HG03139 (cell line): Measurements from ENCODE around the gene DLK1.

ENCODE experiments used
- ATAC-seq: cut with Tn5 transposase; IDR thresholded peaks from one replicate; pipeline ENCODE4 v1.9.1; 2021; ENCODE audit not compliant: unreplicated experiment

Gene DLK1

GRCh38 chr14:100726550-100727085 lies at the start of gene DLK1:
Gene DLK1, plus strand, starts transcription at chr14:100726892. Its CDS starts 177 bp downstream, at chr14:100727069.
- no peak for ATAC-seq

GRCh38 chr14:100677152-100677551 lies 49.5 kb upstream of the DLK1 start:
- ATAC-seq = no peak

GRCh38 chr14:100677554-100678468 lies 48.9 kb upstream of the DLK1 start:
- no peak for ATAC-seq

DNA sequence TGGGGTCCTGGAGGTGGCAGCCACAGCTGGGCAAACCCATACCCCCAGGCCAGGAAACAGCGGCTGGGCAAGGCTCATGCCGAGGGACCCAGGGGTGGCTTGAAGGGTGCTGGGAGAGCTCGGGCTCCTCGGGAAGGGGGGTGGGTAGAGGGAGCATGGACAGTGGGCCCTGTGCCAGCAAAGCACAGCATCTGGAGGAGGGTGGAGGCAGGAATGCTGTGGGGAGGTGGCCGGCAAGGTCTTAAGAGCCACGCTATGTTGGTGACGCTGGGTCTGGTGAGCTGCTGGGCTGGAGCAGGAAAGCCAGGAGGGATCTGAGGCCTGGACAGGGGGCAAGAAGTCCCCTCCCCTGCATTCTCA lies 48.2 kb upstream of the DLK1 start:
- ATAC-seq = no peak

DNA sequence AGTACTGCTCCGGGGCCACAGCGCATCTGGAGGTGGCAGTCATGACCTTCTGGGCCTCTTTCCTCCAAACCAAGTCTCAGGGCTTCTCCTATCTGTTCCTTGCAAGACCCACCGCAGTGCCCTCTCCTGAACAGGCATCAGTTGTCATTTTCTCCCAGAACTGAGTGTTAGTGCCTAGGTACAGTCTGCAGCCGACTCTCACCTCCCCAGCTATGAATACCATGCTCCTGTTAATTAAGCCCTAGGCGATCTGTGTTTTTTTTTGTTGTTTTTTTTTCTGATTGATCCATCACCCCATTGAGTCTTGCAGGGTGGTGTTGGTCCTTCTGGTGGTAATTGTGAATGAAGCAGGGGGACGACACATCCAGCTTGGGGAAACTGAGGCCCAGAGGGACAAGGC lies 47.5 kb upstream of the DLK1 start:
- ATAC-seq = no peak

DNA sequence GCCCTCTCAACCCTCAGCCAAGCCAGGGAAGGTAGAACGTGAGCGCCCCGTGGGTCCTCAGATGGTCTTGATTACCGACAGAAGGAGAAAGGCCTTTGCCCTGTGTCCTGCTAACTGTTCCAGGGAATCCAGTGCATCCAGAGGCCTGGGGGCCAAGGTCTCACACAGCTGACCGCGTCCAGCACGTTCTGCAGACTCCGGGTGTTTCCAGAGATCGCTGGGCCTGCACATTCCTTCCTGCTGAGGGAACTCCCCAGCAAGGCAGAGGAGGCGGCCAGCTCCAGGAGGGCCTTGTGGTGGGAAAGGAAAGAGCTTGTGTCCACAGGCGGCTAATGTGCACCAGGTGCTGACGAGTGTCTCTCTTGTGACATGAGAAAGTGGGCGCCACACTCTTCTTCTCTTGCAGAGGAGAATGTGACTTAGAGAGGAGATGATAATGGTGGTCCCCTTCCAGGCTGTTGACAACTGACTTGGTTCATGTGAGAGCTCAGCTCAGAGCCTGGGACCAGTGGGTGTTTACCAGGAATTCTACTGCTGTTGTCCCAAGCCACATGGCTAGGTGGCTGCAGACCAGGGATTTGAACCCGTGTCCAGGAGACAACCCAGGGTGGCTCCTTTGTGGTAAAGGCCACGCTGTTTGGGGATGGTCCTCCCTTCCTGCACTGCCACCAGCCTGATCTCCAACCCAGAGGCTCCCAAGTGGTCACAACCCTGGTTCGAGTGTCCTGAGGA lies 46.8 kb upstream of the DLK1 start:
- no peak for ATAC-seq

- no peak for ATAC-seq
Observed at GRCh38 chr14:100680439-100681051, 46.1 kb upstream of the DLK1 start.

DNA sequence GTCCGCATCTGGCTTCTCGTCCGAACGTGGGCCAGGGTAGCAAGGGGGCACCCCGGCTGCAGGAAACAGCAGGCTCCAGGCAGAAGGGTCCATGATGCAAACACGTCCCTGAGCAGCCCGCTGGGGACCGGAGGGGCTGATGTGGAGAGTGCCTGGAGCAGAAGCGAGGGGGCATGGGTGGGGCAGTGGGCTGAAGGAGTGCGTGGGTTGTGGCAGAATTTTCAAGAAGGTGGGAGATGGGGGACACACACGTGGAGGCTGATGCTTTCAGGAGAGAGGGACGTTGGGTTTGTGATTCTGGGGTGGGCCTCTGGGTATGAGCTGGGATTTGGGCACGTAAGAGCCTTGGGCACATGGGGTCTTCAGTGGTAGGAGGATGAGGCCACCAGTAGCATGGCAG lies 45.6 kb upstream of the DLK1 start:
- ATAC-seq = no peak

GRCh38 chr14:100682749-100683148 lies 43.9 kb upstream of the DLK1 start:
- ATAC-seq = no peak

DNA sequence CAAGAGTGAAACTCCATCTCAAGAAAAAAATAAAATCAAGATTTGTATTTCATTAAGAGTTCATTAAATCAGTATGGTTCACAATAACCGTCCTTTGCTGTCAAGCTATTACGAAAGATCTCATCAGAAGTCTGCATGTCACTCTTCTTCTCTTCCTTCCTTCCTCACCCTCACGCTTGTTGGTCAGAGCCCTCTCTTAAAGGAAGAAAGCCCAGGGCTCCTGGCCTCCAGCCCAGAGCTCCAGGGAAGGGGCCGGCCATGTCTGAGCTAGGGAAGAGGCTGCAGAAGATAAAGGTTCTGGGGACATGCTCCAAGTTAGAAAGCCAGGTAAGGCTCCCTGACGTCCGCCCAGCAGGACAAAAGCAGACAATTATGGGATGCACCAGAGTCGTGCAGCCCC lies 43.1 kb upstream of the DLK1 start:
- no peak for ATAC-seq

DNA sequence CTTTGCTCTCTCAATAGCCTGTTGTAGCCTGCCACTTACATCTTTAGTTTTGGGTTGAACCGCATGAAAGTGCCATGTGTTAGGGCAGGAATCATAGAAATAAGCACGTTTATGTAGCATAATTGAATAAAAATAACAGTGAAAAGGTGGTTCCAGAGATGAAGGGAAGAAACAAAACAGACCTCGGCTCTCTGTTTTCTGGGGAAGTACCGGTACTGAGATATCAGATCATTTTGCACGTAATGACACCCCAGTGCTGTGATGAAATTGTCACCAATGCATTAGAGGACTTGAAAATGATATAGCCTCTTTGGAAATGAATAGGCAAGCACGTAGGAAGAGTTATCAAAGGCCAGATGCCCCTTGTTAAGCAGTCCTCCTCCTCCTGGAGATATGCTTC lies 42.5 kb upstream of the DLK1 start:
- ATAC-seq = no peak

DNA sequence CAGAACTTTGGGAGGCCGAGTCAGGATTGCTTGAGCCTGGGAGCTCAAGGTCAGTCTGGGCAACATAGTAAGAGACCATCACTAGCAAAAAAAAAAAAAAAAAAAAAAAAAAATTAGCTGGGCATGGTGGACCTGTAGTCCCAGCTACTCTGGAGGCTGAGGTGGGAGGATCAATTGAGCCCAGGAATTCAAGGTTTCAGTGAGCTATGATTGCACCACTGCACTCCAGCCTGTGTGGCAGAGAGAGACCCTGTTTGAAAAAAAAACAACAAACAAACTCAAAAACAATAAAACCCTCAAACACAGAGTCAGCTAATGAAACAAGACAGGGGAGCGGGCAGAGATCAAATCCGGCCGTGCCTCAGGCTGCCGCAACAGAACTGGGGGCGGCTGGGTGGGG lies 41.7 kb upstream of the DLK1 start:
- no peak for ATAC-seq

DNA sequence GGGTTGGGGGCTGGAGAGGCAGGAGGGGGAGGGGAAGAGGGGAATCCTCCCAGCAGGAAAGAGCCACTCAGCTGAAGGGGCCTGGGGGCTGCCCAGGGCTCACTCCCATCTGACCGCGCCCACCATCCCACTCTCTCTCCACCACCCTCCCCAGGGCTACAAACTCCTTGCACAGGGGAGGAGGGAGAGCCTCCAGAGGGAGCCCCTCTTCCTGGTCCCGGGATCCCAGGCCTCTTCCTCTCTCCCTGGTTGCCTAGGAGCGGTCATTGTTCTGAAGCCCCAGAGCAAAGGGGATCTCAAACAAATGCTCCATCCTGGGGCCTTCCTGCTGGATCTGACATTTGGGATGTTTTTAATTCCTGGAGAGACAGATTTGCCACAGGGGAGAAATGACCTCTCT lies 39.8 kb upstream of the DLK1 start:
- ATAC-seq = no peak

DNA sequence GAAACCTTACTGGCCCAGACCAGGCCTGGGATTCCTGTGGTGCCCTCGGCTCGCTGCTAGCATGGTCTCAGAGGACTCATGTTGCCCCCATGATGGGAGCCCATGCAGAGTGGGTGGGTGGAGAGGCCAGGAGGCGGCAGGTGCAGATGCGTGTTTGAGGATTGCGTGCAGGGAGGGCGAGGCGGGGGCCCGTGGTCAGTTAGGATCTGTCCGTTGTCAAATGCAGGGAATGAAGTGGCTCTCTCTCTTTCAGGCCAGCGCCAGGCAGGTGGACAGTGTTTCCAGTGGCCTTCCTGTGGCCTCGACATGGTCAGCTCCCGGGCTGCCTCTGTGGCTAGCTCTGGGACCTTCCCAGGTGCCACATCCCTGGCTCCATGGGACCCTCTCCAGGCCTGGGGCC lies 39.3 kb upstream of the DLK1 start:
- ATAC-seq = no peak

GRCh38 chr14:100688051-100688450 lies 38.6 kb upstream of the DLK1 start:
- ATAC-seq = no peak

DNA sequence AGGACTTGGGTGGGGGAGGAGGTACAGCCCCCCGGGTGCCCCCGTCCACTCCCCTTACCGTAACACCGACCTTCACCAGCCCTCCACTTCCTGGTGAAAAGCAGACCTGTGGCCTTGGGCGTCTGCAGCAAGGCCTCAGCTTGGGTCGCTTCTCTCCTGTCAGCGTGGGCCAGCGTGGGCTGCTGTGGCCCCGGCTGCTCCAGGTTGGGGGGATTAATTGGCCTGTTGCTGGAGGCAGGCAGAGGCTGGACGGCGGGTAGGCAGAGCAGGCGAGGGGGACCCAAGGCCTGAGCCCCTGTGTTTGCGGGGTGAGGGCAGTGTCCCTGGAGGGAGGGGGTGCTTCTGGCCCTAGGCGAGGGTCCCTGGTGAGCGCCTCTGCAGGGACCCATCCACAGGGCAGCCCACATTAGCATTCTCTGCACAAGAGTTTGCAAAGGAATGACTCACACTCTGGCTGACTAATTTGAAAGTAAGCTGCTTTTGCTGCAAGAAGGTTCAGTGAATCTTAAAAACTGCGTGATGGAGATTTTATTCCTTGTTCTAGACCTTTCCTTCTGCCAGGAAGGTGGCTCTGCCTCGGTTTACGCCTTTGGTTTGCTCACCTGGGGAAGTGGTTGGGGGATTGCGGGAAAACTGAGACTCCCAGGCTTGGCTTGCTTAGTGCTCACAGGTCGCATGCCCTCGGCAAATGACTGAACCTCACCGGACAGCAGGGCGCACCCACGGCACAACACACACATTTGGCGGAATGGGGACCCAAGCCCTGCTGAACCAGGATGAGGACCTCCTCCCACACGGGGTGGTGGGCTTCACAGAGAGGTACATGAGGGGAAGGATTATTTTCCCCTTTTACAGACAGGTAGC lies 37.9 kb upstream of the DLK1 start:
- no peak for ATAC-seq

- ATAC-seq = no peak
Observed at GRCh38 chr14:100690672-100691071, 36.0 kb upstream of the DLK1 start.

GRCh38 chr14:100691395-100692056 lies 35.2 kb upstream of the DLK1 start:
- no peak for ATAC-seq

DNA sequence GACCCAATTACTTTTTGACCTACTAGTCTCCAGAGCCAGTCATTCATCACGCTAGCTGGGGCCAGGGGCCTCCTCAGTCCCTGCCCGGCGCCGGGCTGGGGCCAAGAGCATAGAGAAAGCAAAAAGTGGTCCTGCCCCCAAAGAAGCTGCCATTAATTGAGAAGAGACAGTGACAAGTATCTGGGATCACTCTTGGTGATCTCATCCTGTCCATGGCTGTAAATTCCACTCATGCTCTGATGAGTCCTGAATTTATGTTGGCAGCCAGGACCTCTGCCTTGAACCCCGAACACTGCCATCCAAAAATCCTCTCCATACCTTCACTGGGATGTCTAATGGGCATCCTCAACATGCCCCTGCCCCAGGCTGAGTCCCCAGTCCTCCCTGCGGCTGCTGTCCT lies 34.4 kb upstream of the DLK1 start:
- ATAC-seq = no peak

DNA sequence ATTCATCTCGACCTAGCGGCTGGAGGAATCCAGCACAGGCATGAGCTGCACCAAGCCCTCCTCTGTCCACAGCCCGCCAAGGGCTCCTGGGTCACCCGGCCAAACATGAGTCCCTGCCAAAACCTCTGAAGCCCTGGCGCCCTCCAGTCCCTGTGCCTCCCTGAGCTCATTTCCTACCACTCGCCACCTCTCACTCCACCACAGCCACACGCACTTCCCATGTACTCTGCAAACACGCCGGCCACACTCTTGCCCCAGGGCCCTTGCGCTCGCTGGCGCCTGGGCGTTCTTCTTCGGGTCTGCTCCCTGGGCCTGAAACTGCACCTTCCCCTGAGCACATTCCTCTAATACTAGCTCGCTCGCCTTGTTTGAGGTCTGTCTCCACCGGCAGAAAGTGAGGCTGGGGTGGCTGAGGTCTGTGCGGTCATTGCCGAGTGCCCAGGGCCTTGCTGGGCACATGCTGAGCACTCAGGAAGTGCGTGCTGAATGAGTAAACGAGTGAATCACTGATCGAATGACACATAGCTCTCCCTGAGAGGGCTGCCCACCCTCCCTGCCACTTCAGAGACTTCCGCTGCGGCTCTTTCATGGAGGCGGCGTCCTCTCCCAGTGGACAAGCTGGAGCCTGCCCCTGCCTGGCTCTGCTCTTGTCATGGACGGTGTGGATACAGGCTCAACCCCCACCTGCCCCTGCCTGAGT lies 33.7 kb upstream of the DLK1 start:
- ATAC-seq = no peak
